ENCODE measurements around the gene GPR139.

The GPR139 gene

GRCh38 chr16:20072874-20073202 is 852 bp downstream of the GPR139 start:
- H4K8ac ChIP-seq (ENCODE audit: low read depth, low read length): no peak overlapping the region
- H3K9ac ChIP-seq (ENCODE audit: low read length): no peak overlapping the region
- DNase-seq: no peak
- H4K5ac ChIP-seq (ENCODE audit: low read length): no peak overlapping the region
- no peaks in the 10 kb centered on the region for H3K36me3 ChIP-seq (ENCODE audit: control insufficient read depth, insufficient read depth, low read length)
- no peaks in the 10 kb centered on the region for H3K4me1 ChIP-seq (ENCODE audit: control insufficient read depth, low read depth, low read length)
- peak overlapping the region; percentile 54 for H3K56ac ChIP-seq (ENCODE audit: low read length)
- no peak overlapping the region for H2BK5ac ChIP-seq (ENCODE audit: low read length)
- H2AK5ac ChIP-seq (ENCODE audit: low read length): no peak overlapping the region
- H3K79me1 ChIP-seq (ENCODE audit: low read length): no peaks in the 10 kb centered on the region
- H3K23ac ChIP-seq (ENCODE audit: low read length): no peak overlapping the region
- no peak overlapping the region for H3K4ac ChIP-seq (ENCODE audit: low read depth, low read length)
- H2BK120ac ChIP-seq (ENCODE audit: low read depth, low read length): no peak overlapping the region
- H3K4me3 ChIP-seq (ENCODE audit: low read length): no peak overlapping the region
- no peak overlapping the region for H3K18ac ChIP-seq (ENCODE audit: low read length)
- H3K4me2 ChIP-seq (ENCODE audit: low read length): peak overlapping the region; percentile 44
- H2BK15ac ChIP-seq (replicated peaks; ENCODE audit: low read depth): no peak overlapping the region
- peaks cover 5% of the 10 kb centered on the region for H3K27me3 ChIP-seq (ENCODE audit: insufficient read depth, low read length, poor library complexity)
- no CpG with 5 or more reads among the region's 11 CpGs for WGBS (ENCODE audit: extremely low coverage, insufficient coverage, low lambda C conversion rate)
- H3K27ac ChIP-seq (ENCODE audit: low read depth, low read length): no peak overlapping the region
- H3K79me2 ChIP-seq (ENCODE audit: control insufficient read depth, insufficient read depth, low read length): no peaks in the 10 kb centered on the region

GRCh38 chr16:20072146-20072873 is 1.4 kb downstream of the GPR139 start:
- Histone ChIP-seq H3K79me2 (ENCODE audit: control insufficient read depth, insufficient read depth, low read length) (no peaks in the 10 kb centered on the region), H3K27ac (ENCODE audit: low read depth, low read length) (no peak overlapping the region), H3K79me1 (ENCODE audit: low read length) (no peaks in the 10 kb centered on the region), H3K4me1 (ENCODE audit: control insufficient read depth, low read depth, low read length) (no peaks in the 10 kb centered on the region), H3K23ac (ENCODE audit: low read length) (no peak overlapping the region), H3K4me2 (ENCODE audit: low read length) (no peak overlapping the region), H3K18ac (ENCODE audit: low read length) (no peak overlapping the region), H4K5ac (ENCODE audit: low read length) (no peak overlapping the region), H2BK15ac (replicated peaks; ENCODE audit: low read depth) (no peak overlapping the region), H3K27me3 (ENCODE audit: insufficient read depth, low read length, poor library complexity) (peaks cover 5% of the 10 kb centered on the region), H3K9ac (ENCODE audit: low read length) (no peak overlapping the region), H2AK5ac (ENCODE audit: low read length) (no peak overlapping the region), H2BK120ac (ENCODE audit: low read depth, low read length) (no peak overlapping the region), H3K56ac (ENCODE audit: low read length) (no peak overlapping the region), H3K4ac (ENCODE audit: low read depth, low read length) (no peak overlapping the region), H3K4me3 (ENCODE audit: low read length) (no peak overlapping the region), H4K8ac (ENCODE audit: low read depth, low read length) (no peak overlapping the region), H3K36me3 (ENCODE audit: control insufficient read depth, insufficient read depth, low read length) (no peaks in the 10 kb centered on the region), H2BK5ac (ENCODE audit: low read length) (no peak overlapping the region)
- DNase-seq: no peak
- no CpG with 5 or more reads among the region's 11 CpGs for WGBS (ENCODE audit: extremely low coverage, insufficient coverage, low lambda C conversion rate)

GRCh38 chr16:20064931-20065330 is 8.8 kb downstream of the GPR139 start:
- no peak overlapping the region for H3K27ac ChIP-seq (ENCODE audit: low read depth, low read length)
- H4K8ac ChIP-seq (ENCODE audit: low read depth, low read length): no peak overlapping the region
- no peaks in the 10 kb centered on the region for H3K36me3 ChIP-seq (ENCODE audit: control insufficient read depth, insufficient read depth, low read length)
- no CpG with 5 or more reads among the region's 2 CpGs for WGBS (ENCODE audit: extremely low coverage, insufficient coverage, low lambda C conversion rate)
- no peak overlapping the region for H2BK15ac ChIP-seq (replicated peaks; ENCODE audit: low read depth)
- H3K27me3 ChIP-seq (ENCODE audit: insufficient read depth, low read length, poor library complexity): no peaks in the 10 kb centered on the region
- no peak for DNase-seq
- H3K4me2 ChIP-seq (ENCODE audit: low read length): no peak overlapping the region
- H3K56ac ChIP-seq (ENCODE audit: low read length): no peak overlapping the region
- no peak overlapping the region for H3K4ac ChIP-seq (ENCODE audit: low read depth, low read length)
- H3K79me2 ChIP-seq (ENCODE audit: control insufficient read depth, insufficient read depth, low read length): no peaks in the 10 kb centered on the region
- H3K4me3 ChIP-seq (ENCODE audit: low read length): no peak overlapping the region
- no peak overlapping the region for H2AK5ac ChIP-seq (ENCODE audit: low read length)
- H3K4me1 ChIP-seq (ENCODE audit: control insufficient read depth, low read depth, low read length): no peaks in the 10 kb centered on the region
- no peak overlapping the region for H3K9ac ChIP-seq (ENCODE audit: low read length)
- no peak overlapping the region for H3K23ac ChIP-seq (ENCODE audit: low read length)
- H2BK5ac ChIP-seq (ENCODE audit: low read length): no peak overlapping the region
- no peak overlapping the region for H4K5ac ChIP-seq (ENCODE audit: low read length)
- no peak overlapping the region for H2BK120ac ChIP-seq (ENCODE audit: low read depth, low read length)
- H3K79me1 ChIP-seq (ENCODE audit: low read length): no peaks in the 10 kb centered on the region
- H3K18ac ChIP-seq (ENCODE audit: low read length): no peak overlapping the region

- no CpG with 5 or more reads among the region's 4 CpGs for WGBS (ENCODE audit: extremely low coverage, insufficient coverage, low lambda C conversion rate)
- Histone ChIP-seq H3K4ac (ENCODE audit: low read depth, low read length) (no peak overlapping the region), H3K79me1 (ENCODE audit: low read length) (no peaks in the 10 kb centered on the region), H4K5ac (ENCODE audit: low read length) (no peak overlapping the region), H2BK120ac (ENCODE audit: low read depth, low read length) (no peak overlapping the region), H3K4me1 (ENCODE audit: control insufficient read depth, low read depth, low read length) (no peaks in the 10 kb centered on the region), H3K23ac (ENCODE audit: low read length) (no peak overlapping the region), H3K36me3 (ENCODE audit: control insufficient read depth, insufficient read depth, low read length) (no peaks in the 10 kb centered on the region), H3K79me2 (ENCODE audit: control insufficient read depth, insufficient read depth, low read length) (no peaks in the 10 kb centered on the region), H2AK5ac (ENCODE audit: low read length) (no peak overlapping the region), H2BK15ac (replicated peaks; ENCODE audit: low read depth) (no peak overlapping the region), H4K8ac (ENCODE audit: low read depth, low read length) (no peak overlapping the region), H3K56ac (ENCODE audit: low read length) (no peak overlapping the region), H2BK5ac (ENCODE audit: low read length) (no peak overlapping the region), H3K18ac (ENCODE audit: low read length) (no peak overlapping the region), H3K27me3 (ENCODE audit: insufficient read depth, low read length, poor library complexity) (no peaks in the 10 kb centered on the region), H3K4me3 (ENCODE audit: low read length) (no peak overlapping the region), H3K27ac (ENCODE audit: low read depth, low read length) (no peak overlapping the region), H3K9ac (ENCODE audit: low read length) (no peak overlapping the region), H3K4me2 (ENCODE audit: low read length) (no peak overlapping the region)
- no peak for DNase-seq
Observed at GRCh38 chr16:20064520-20064919, 9.2 kb downstream of the GPR139 start.

GRCh38 chr16:20061132-20061531 is 12.6 kb downstream of the GPR139 start:
- no peak overlapping the region for H2AK5ac ChIP-seq (ENCODE audit: low read length)
- H4K8ac ChIP-seq (ENCODE audit: low read depth, low read length): no peak overlapping the region
- H3K9ac ChIP-seq (ENCODE audit: low read length): no peak overlapping the region
- no peak overlapping the region for H2BK120ac ChIP-seq (ENCODE audit: low read depth, low read length)
- DNase-seq: no peak
- H3K4ac ChIP-seq (ENCODE audit: low read depth, low read length): no peak overlapping the region
- H2BK5ac ChIP-seq (ENCODE audit: low read length): no peak overlapping the region
- H3K4me3 ChIP-seq (ENCODE audit: low read length): no peak overlapping the region
- H3K4me1 ChIP-seq (ENCODE audit: control insufficient read depth, low read depth, low read length): no peaks in the 10 kb centered on the region
- H3K56ac ChIP-seq (ENCODE audit: low read length): no peak overlapping the region
- no peak overlapping the region for H3K27ac ChIP-seq (ENCODE audit: low read depth, low read length)
- H3K79me2 ChIP-seq (ENCODE audit: control insufficient read depth, insufficient read depth, low read length): no peaks in the 10 kb centered on the region
- no peak overlapping the region for H3K23ac ChIP-seq (ENCODE audit: low read length)
- H3K27me3 ChIP-seq (ENCODE audit: insufficient read depth, low read length, poor library complexity): no peaks in the 10 kb centered on the region
- H3K4me2 ChIP-seq (ENCODE audit: low read length): no peak overlapping the region
- H2BK15ac ChIP-seq (replicated peaks; ENCODE audit: low read depth): no peak overlapping the region
- H3K79me1 ChIP-seq (ENCODE audit: low read length): no peaks in the 10 kb centered on the region
- no CpG with 5 or more reads among the region's 3 CpGs for WGBS (ENCODE audit: extremely low coverage, insufficient coverage, low lambda C conversion rate)
- no peak overlapping the region for H3K18ac ChIP-seq (ENCODE audit: low read length)
- H4K5ac ChIP-seq (ENCODE audit: low read length): no peak overlapping the region
- H3K36me3 ChIP-seq (ENCODE audit: control insufficient read depth, insufficient read depth, low read length): no peaks in the 10 kb centered on the region

- Histone ChIP-seq H2BK120ac (ENCODE audit: low read depth, low read length) (no peak overlapping the region), H3K23ac (ENCODE audit: low read length) (no peak overlapping the region), H3K27ac (ENCODE audit: low read depth, low read length) (no peak overlapping the region), H3K79me2 (ENCODE audit: control insufficient read depth, insufficient read depth, low read length) (no peaks in the 10 kb centered on the region), H3K36me3 (ENCODE audit: control insufficient read depth, insufficient read depth, low read length) (no peaks in the 10 kb centered on the region), H2BK15ac (replicated peaks; ENCODE audit: low read depth) (no peak overlapping the region), H4K8ac (ENCODE audit: low read depth, low read length) (no peak overlapping the region), H2AK5ac (ENCODE audit: low read length) (no peak overlapping the region), H3K4ac (ENCODE audit: low read depth, low read length) (no peak overlapping the region), H3K4me1 (ENCODE audit: control insufficient read depth, low read depth, low read length) (no peaks in the 10 kb centered on the region), H3K4me3 (ENCODE audit: low read length) (no peak overlapping the region), H4K5ac (ENCODE audit: low read length) (no peak overlapping the region), H3K9ac (ENCODE audit: low read length) (no peak overlapping the region), H3K79me1 (ENCODE audit: low read length) (no peaks in the 10 kb centered on the region), H3K56ac (ENCODE audit: low read length) (no peak overlapping the region), H2BK5ac (ENCODE audit: low read length) (no peak overlapping the region), H3K18ac (ENCODE audit: low read length) (no peak overlapping the region), H3K4me2 (ENCODE audit: low read length) (no peak overlapping the region), H3K27me3 (ENCODE audit: insufficient read depth, low read length, poor library complexity) (no peaks in the 10 kb centered on the region)
- no CpG with 5 or more reads among the region's 3 CpGs for WGBS (ENCODE audit: extremely low coverage, insufficient coverage, low lambda C conversion rate)
- DNase-seq: no peak
Observed at GRCh38 chr16:20056436-20056835, 17.3 kb downstream of the GPR139 start.
